Raji (cell line): ENCODE data around the gene ZFY.

Experiments
- POLR2A ChIP-seq: IDR thresholded peaks from 2 replicates; pipeline ENCODE4 v1.6.1; 2011; ENCODE audit warnings: low read depth, low read length, control low read depth; ENCODE audit not compliant: insufficient read depth

ZFY gene

DNA sequence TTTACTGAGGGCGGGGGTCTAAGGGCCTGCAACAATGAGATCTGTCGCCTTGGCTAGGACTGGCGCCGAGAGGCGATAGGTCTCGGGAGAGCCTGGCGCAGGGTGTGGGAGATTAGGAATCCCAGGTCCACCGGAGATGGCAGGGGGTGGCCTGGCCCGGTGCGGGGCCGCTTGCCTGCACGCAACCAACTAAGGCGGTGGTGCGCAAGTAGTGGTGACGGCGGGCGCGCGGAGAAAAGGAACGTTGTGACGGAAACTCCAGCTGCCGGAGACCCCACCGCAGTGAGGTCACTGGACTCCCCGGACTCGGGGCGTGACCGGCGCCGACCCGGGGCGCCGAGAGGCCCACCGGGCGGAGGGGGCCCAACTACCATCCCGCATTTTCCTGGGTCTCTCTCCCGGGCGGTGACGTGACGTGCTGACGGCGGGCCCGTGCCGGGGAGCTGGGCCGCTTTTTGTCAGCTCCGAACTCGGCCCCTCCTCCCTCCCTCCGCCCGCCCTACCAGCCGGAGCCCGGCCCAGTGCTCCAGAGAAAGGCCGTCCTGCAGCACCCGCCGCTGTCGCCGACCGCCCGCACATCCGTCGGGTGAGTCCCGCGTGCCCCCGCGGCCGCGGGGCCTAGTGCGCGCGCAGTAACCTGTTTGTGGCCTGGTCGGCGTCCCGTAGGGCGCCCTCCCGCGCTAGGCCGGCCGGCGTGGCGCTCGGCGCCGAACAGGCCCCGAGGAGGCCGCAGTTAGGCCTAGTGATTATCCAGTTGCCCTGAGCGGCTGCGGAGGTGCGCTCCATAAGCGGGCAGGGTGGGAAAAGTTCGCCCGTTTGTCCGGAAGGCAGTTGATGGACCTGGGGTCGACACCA is at the start of gene ZFY:
Gene ZFY (plus strand): TSS at position 521 of the 855 bp plus-strand sequence. CDS start 18,556 bp downstream, outside the sequence.
- no peak for TF ChIP-seq POLR2A

DNA sequence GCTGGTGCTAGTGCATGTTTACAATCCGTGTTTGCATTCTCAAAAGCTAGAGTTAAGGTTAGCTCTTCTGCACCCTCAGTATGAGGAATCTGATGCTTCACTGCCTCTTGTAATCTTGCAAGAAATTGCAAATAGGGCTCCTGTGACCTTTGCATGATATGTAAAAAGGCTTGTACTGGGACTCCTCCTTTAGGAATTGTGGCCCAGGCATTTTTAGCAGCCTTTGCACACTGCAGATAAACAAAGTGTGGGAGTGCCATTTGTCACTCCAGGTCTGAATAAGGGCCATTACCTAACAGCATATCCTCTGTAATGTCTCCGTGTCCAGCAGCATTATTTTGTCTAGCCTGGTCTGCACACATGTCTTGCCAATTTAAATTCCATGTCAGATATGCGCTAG is 49.3 kb upstream of the ZFY start:
- no peak for TF ChIP-seq POLR2A

GRCh38 chrY:2887386-2887785 is 47.8 kb upstream of the ZFY start:
- no peak for TF ChIP-seq POLR2A

DNA sequence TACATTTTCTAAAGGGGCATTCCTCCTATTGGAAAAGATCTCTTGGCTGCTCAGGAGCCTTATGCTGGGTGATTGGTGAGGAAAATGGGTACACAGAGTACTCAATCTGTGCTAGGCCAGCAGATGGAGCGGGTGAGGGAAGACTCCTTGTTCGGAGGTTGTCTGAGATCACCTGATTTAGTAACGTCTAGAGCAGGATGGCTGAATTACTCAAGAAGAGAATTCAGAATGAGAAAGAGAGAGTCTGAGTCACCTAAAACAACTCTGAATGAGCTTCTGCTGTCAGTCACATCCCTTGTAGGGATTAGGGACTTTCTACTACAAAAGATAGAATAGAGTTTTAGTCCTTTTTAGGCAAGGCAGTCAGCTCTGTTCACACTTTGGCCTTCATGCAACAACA is 47.2 kb upstream of the ZFY start:
- no peak for TF ChIP-seq POLR2A

- TF ChIP-seq POLR2A = no peak
Measured at GRCh38 chrY:2893471-2893870, 41.7 kb upstream of the ZFY start.

DNA sequence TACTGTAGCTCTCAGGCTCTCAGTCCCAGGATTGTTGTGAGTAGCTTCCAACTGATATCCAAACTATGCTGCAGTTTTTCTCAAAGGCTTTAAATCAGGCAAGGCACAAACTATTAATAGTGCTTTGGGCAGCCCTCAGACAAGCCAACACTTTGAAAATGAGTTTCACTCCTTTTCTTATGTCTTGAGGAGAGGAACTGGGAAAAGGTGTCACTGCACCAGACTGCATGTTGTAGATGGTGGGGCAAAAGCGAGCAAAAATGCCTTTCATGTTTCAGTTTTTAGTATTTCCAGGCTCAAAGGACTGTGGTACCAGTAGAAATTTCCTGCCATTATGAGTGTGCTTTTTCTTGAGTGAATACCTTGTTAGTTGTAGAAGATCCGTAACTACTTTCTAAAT is 39.1 kb upstream of the ZFY start:
- no peak for TF ChIP-seq POLR2A

GRCh38 chrY:2907356-2907755 is 27.8 kb upstream of the ZFY start:
- TF ChIP-seq POLR2A = no peak

DNA sequence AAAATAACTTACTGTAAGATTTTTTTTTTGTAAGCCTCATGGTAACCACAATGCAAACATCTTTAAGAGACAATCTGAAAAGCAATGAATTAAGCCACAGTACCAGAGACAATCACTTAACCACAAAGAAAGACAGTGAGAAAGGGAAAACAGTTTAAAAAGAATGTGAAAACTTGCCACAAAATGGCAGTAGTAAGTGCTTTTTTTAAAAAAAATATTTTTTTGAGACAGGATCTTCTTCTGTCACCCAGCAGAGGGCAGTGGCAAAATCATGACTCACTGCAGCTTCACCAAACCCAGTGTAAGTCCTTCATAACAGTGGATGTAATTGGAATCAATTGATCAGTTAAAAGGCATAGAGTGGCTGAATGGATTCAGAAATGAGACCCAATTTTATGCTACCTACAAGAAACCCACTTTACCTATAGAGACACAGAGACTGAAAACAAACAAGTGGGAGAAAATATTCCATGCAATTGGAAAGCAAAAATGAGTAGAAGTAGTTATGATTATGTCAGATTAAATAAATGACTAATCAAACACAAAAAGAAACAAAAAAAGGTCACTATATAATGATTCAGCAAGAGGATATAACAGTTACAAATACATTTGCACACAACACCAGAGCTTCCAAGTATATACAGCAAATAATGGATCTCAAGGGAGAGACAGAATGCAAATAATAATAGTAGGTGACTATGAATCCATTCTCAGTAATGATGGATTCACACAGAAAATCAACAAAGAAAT is 21.9 kb upstream of the ZFY start:
- no peak for TF ChIP-seq POLR2A

GRCh38 chrY:2934078-2934477 is 1.1 kb upstream of the ZFY start:
- TF ChIP-seq POLR2A = no peak

DNA sequence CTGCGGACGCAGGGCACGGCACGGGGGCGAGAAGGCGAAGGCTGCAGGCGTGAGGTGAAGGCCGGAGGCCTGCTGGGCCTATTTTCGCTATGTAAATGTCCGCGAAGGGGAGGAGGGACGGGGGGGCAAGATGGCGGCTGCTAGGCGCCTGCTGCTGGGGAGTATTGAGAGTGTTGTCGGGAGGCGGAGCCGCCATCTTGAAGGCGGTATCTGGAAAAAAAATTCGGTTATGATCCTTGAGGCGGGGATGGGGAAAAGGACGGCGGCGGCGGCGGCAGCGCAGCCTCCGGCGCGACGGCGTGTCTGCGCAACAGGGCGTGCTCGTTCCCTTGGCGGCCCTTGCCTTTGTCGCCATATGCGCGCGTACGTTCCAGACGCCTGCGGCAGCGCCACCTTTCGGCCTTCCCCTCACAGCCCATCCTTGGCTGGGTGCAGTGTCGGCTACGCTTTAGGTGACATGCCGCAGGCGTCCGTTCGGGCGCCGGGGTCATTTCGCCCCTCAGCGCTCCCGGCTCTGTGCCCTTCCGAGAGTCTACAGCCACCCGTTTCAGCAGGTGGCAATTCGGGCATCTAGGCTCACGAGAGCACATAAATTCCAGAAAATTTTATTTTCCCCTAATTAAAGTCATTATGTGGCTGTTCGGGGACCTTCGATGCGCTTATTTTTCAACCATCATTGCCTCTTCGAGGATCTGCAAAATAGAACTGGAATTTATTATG is 695 bp downstream of the ZFY start:
- no peak for TF ChIP-seq POLR2A

GRCh38 chrY:2936436-2936750 is 1.2 kb downstream of the ZFY start:
- TF ChIP-seq POLR2A = no peak

DNA sequence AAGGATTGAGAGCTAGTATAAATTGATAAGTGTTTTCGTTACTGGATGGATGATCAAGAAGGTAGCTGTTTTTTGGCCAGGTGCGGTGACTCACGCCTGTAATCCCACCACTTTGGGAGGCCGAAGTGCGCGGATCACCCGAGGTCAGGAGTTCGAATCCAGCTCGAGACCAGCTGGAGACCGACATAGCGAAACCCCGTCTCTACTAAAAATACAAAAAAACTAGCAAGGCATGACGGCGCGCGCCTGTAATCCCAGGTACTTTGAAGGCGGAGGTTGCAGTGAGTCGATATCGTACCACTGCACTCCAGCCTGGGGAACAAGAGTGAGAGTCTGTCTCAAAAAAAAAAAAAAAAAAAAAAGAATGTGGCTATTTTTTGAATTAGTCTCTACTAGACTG is 2.0 kb downstream of the ZFY start:
- TF ChIP-seq POLR2A = no peak

- TF ChIP-seq POLR2A = no peak
Measured at GRCh38 chrY:2949590-2950252, 14.5 kb downstream of the ZFY start.

DNA sequence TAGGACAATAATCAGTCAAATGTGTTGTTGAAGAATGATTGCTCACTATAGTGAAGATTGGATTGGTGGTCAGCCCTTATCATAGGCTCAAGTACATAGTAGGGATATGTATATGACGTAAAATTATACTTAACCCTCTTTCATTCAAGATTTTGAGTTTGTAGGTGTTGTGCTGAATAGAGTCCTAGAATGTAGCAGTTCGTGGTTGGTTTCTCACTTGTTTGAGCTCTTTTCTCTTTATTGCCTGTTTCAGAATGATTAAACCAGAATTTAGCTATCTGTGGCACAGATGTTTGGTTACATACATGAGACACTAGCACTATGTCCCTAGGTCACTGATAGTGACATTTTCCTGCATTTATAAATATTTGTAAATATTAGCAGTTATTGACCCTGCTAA is 15.5 kb downstream of the ZFY start:
- no peak for TF ChIP-seq POLR2A

DNA sequence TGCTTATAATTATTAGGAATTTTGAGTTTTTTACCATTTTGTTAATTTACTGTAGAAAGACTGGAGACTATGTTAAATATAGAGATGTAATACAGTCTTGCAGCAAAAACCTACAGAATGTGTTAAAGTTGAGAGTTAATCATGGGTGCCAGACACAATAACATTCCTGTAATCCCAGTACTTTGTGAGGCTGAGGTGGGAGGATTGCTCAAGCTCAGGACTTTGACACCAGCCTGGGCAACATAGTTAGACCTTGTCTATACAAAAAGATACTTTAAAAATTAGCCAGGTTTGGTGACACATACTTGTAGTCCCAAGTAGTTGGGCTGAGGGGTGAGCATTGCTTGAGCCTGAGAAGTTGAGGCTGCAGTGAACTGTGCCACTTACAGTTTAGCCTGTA is 17.7 kb downstream of the ZFY start:
- TF ChIP-seq POLR2A = no peak
